HG03442 (cell line): ENCODE measurements around the gene GRM1.

Experiments
- ATAC-seq: cut with Tn5 transposase; IDR thresholded peaks from one replicate; pipeline ENCODE4 v1.9.1; 2021; ENCODE audit warnings: mild to moderate bottlenecking, moderate library complexity; ENCODE audit not compliant: unreplicated experiment

GRM1 gene

DNA sequence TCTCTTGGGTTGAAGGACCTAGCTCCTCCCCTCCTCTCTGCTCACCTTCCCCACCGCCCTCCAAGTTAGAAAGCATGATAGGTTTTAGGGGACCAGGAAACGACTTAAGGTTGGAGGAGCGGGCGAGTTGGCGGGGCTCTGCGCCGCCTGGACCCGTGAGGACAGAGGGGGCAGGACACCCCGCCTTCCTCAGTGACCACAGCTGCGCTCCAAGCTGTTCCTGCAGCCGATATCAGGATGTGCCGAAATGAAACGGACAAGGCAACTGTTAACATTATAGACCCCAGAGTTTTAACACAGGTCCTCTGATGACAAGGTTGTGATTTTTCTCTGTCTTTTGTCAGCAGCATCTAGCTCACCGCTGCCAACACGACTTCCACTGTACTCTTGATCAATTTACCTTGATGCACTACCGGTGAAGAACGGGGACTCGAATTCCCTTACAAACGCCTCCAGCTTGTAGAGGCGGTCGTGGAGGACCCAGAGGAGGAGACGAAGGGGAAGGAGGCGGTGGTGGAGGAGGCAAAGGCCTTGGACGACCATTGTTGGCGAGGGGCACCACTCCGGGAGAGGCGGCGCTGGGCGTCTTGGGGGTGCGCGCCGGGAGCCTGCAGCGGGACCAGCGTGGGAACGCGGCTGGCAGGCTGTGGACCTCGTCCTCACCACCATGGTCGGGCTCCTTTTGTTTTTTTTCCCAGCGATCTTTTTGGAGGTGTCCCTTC is at the start of gene GRM1:
GRM1 (plus strand) TSS at position 212 of the 722 bp plus-strand sequence; CDS start at position 668, 456 bp downstream.
- no peak for ATAC-seq

DNA sequence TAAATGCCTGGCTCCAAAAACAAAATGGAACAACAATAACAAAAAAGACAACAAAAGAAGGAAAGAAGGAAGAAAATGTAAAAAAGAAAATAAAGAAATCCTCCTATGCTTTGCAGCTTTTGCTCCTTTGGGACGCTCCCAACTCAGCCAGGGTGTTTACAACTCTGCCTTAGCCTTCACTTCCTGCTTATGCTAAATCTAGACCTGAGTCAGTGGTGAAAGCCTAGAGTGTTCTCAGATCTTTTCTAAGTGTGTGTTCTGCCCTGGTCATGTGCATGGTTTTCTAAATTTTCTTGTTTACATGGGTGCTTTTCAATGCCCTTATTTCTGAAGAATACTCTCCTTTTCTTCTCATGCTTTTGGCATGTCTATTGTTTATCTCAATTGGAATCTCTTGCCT is 19.5 kb upstream of the GRM1 start:
- ATAC-seq, result no peak

DNA sequence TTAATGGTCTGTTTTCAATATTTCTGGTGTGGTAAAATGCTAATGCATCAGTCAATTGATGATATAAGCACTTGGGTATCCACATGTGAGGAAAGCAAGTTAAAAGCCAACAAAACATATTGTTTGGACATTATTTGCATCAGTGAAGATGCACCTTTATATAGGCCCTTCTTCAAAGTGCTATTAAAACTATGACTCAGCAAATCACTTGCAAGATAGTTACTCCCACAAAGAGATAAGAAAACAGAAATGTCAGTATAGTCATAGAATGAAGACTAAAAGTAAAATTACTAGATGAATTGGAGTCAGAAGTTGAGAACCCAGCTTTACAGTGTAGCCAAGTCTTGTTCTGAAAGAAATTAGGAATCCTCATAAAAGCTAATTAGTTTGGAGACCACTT is 14.6 kb upstream of the GRM1 start:
- ATAC-seq, result no peak

DNA sequence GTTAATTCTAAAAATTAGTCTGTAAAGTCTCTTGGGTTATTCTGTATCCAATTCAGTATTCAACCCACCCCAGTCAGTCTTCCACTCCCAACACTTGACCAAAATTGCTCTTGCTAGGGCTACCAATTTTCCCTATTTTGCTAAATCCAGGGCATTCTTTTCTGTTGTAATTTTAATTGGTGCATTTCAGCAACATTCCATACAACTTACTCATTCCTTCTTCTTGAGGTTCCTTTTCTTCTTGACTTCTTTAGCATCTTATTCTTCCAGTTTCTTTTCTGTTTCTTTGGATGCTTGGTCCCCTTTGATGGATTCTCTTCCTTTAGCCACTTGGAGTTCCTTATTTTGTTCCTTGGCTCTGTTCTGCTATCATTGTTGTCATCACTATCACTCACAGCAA is 11.2 kb upstream of the GRM1 start:
- ATAC-seq, result no peak

DNA sequence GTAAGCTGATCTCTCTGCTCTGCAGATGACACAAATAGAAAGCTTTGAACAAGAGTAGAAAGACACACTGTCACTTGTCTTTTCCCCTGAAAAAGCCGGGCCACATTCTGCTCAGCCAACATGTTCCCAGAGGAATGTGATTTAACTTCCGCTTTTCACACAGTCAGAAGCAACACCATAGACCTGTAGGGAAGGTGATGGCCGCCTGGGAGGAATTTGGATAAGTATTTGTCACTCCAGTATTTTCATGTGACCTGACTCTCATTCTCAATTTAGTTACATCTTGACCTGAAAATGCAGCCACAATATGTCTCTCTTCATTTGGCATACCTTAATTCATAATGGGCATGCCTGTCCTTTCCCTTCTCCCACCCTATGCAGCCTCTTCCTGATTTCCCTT is 2.0 kb upstream of the GRM1 start:
- ATAC-seq, result no peak

DNA sequence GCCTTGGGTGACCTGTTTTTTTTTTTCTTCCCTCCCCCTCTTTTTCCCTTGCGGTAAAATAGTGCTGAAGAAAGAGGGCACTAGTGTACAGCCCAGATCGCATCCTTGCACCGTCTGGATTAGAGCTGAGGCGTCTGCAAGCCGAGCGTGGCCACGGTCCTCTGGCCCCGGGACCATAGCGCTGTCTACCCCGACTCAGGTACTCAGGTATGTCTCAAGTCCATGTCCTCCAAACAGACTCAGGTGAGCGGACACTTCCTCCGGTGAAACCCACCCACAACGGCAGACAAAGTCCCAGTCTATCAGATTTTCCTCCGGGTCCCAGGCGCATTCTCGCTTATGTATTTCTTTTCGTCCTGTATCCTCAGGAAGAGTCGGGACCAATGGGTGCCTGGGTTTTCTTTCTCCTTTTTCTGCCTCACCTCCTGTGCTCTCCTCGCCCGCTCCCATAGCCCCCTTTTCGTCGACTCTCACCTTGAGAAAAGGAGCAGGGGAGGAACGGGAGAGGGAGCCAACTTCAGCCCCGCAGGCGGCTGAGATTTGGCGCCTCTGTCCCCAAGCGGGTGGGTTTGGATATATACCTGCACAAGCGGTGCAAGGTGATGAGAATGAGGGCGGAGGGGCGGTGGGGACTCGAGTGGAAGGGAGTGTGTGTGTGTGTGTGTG is 1.1 kb upstream of the GRM1 start:
- no peak for ATAC-seq

DNA sequence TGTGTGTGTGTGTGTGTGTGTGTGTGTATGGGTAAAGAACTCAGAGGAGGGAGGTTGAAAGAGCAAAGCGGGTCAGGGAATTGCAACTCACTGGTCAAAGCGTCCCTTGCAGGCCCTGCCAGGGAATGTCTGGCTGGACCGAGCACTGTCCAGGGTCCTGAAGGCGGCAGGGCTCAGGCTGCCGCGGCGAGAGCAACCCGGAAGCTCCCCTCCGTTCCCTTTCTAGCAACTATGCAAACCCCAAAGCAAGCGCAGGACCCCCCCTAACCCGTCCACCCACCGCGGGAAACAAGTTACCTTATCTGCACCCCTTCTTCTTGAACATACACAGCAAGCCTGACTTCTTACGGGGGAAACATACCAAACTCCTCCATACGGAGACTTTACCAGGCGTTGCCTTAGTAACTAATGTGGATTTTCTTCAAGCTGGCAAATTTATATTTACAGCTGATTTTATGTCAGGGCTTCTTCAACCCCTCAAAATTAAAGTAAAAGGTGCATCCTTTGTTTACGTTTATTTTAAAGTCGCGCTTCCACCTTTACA is 538 bp upstream of the GRM1 start:
- peak; percentile 64 for ATAC-seq

DNA sequence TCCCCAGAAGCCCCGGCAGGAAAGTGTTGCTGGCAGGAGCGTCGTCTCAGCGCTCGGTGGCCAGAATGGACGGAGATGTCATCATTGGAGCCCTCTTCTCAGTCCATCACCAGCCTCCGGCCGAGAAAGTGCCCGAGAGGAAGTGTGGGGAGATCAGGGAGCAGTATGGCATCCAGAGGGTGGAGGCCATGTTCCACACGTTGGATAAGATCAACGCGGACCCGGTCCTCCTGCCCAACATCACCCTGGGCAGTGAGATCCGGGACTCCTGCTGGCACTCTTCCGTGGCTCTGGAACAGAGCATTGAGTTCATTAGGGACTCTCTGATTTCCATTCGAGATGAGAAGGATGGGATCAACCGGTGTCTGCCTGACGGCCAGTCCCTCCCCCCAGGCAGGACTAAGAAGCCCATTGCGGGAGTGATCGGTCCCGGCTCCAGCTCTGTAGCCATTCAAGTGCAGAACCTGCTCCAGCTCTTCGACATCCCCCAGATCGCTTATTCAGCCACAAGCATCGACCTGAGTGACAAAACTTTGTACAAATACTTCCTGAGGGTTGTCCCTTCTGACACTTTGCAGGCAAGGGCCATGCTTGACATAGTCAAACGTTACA is 817 bp downstream of the GRM1 start:
- ATAC-seq, result no peak

DNA sequence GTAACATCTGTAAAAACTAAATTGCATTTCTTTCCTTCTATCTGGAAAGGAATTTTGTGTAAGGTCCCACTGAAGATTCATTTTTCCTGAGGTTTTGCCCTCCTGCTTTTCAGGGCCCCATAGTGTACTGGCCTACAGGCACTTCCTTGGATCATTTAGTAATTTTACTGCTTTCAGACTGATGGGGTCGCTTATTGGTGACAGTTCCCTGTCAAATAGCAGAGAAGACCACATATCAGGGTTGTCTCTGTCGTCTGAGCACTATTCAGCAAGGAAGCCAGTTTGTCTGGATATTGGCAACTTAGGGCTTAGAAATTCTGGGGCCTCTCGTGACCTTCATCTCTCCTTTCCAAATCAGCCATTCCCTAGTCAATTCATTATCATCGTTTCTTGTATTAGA is 3.5 kb downstream of the GRM1 start:
- no peak for ATAC-seq

DNA sequence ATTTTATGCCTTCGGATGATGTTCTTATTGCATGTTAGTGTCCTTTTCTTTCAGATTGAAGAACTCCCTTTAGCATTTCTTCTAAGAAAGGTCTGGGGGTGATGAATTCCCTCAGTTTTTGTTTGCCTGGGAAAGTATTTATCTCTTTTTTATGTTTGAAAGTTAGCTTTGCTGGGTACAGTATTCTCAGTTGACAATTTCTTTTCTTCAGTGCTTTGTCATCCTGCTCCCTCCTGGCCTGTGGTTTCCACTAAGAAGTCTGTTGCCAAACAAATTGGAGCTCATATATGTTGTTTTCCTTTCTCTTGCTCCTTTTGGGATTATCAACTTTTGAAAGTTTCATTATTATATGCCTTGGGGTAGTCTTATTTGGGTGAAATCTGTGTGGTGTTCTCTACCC is 11.5 kb downstream of the GRM1 start:
- ATAC-seq, result no peak

DNA sequence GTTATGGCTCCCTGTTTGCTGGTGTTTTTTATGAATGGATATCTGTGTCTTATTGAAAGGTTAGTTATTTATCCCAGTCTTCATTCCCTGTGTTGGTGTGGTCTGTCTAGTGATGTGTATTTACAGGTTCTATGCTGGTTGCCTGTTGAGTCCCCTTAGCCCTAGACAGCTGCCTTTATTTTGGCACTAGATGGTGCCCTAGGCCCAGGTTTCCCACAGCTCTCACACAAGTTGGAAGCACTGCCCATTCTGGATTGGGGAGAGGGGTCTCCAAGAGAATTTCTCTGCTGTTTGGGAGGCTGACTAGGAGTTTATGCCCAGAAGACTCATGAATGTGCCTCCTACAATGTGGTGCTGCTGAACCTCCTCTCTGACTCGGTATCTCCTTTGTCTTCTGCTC is 12.4 kb downstream of the GRM1 start:
- no peak for ATAC-seq

DNA sequence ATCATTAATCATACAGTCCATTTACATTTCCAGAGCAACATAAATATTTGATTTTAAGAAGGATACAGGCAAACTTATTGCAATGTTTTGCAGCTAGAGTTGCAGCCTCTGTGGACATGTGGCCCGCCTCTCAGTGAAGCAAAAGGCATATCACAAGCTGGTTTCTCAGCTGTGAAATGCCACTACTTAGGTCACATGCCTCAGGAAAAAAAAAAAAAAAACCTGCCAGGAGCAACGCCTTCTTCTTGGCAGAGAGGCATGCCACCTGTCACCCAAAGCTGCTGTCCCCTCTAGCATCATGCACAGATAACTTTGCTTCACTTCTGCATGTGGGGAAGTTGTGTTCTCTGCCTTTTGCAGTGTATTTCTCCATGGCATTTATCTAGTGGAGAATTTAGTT is 18.5 kb downstream of the GRM1 start:
- no peak for ATAC-seq

DNA sequence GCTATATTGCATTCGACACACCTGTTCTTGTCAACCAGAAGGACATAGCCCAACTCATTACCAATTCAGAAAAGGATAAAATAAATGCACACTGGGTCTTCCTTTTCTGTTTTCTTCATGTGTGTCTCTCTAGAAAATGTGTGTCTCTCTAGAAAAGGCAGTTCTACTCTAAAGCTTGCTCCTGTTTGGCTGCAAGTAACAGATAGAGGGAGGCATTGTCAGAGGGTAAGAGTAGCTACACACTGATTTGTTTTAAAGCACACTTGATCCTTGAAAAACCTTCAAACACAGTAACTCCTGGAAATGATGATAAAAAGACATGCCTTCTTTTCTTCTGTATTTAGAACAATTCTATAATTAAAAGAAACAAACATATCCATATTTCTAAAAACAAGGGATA is 21.3 kb downstream of the GRM1 start:
- ATAC-seq, result no peak

DNA sequence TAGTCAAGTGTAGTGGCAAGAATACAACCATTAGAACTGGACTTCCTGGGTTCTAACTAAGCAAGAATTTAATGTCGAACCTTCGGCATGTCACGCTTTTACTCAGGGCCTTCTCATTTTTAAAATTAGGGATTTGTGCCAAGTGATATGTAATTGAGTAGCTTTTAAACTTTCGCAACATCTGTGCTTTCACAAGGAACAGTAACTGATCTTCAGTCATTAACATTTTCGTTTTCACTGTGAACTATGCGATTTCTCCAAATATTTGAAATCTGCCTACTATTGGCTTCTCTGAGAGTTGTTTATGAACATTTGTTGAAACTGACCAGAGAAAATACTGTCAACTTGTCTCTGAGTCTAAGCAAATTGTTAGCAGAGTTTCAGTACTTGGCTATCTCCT is 27.6 kb downstream of the GRM1 start:
- ATAC-seq, result no peak

DNA sequence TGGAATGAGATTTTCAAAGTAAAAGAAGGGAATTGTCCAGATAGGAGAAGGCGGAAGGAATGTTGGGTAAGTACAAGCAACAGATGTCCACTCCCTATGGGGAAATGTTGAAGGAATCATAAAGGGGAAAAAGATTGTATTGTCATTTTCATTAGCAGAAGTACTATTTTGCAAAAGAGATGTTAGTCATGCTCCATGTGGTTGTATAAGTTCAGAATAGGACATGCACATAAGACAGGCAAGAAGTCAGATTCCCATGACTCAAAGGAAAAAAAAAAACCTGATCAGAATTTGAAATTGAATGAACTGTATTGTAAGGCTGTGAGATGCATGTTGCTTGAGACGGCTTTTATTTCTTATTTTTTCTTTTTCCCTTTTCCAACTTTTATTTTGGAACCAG is 36.8 kb downstream of the GRM1 start:
- ATAC-seq, result no peak

DNA sequence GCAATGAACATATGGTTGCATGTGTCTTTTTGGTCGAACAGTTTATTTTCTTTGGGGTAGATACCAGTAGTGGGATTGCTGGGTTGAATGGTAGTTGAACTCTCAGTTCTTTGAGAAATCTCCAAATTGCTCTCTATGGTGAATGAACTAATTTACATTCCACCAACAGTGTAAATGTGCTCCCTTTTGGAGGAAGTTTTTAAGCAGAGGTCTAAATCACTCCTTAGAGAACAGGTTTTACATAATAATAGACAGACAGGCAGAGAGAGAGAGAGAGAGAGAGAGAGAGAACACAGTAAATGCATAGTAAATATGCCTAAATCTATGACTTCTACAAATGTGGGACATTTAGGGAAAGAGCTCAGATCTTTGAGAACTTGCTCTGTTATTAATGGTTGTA is 37.6 kb downstream of the GRM1 start:
- no peak for ATAC-seq

DNA sequence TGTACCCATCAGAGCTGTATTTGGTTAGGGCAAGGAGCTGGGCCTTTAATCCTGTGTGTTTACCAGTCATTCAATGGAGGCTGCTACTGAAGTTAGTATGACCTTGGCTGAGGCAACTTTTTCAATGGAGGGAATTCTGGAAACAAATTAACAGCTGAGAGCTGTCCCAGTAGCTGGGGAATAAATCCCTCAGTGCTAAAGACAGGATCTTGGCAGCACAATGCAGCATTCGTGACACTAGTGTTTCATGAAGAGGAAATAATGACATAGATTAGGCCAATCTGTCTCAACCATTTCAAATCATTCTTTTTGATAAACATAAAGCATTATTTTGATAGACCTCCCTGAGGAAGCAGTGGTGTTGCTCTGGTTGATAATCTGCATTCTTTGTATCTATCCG is 42.9 kb downstream of the GRM1 start:
- no peak for ATAC-seq

DNA sequence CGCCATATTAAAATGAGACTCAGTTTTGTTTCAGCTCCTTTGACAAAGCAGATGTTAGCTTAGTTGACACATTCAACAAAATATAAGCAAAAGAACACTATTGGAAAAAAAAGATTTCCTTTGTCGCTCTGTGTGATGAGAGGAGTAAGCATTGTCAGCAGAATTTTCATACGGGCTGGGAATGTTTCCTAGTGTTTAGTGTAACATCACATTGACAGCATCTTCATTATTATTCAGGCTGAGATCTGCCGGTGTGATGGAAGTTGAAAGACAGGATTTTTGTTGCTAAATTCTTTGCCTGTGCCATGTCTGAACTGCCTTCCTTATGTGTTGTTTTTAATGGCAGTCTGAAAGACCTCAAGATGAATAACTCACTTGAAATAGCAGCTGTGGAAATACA is 49.1 kb downstream of the GRM1 start:
- no peak for ATAC-seq

DNA sequence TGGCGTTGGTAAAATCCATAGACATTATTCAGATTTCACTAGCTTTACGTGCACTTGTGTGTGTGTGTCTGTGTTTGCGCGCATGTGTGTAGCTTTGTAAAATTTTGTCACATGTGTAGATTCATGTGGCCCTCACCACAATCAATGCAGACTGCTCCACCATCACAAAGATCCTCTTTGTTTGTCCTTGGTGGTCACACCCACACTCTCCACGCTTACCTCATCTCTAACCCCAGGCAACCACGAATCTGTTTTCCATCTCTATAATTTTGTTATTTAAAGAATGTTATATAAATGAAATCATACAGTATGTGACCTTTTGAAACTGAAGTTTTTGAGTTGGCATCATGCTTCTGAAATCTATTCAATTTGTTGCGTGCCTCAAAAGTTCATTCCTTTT is 58.5 kb downstream of the GRM1 start:
- ATAC-seq, result no peak

DNA sequence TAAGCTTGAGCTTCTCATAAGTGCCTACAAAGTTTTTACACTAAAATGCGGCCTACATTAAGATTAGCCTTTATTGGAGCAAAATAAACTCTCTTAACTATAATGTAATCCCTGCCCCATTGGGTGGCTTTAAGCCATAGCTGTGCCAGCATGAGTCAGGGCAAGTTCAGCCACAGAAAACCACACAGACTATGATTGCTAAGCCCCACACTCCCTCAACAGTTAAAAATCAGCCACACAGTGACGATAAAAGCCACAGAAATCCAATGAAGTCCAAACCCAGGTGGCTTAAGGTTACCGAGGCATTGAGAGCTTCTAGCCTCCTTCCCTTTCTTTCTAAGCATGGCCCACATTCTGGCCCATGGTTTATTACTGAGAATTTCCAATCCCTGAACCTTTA is 61.6 kb downstream of the GRM1 start:
- no peak for ATAC-seq

DNA sequence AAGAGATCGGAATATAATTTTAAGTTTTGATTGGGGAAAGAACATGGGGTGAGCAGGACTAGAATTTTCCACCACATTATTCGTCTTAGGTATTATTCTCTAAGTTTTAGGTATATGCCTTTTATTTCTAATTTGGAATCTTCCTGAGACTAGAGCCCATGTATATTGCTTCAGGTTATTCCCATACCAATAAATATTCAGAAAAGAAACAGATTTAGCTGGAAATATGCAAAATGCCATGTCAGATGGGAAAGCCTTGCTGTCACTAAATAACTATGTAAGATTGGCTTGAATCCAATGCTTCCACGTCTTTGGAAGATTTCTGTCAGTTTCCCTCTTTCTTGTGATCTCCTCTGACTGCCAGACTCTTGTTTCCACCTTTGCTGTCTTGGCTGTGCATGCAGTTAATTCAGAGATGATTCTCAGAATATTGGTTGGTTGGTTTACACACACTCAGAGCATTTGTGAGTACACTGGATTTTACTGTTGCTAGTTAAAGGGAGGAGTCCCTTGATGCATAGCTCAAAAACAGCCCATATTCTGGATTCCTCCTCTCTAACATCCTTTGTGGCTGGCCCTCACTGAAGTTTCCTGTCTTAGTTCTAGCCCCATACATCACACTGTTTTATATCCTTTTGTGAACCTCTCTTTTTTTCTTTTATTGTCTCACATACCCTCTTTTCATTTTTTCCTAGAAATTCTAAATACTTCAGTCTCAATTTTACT is 64.3 kb downstream of the GRM1 start:
- ATAC-seq, result no peak
